ENCODE measurements around the gene RBFOX2.
"Not testable (repeated sequence)": the region's sequence is repeated elsewhere in the genome, so short reads cannot be mapped to it uniquely, and the experiment has no call there.

Gene RBFOX2

DNA sequence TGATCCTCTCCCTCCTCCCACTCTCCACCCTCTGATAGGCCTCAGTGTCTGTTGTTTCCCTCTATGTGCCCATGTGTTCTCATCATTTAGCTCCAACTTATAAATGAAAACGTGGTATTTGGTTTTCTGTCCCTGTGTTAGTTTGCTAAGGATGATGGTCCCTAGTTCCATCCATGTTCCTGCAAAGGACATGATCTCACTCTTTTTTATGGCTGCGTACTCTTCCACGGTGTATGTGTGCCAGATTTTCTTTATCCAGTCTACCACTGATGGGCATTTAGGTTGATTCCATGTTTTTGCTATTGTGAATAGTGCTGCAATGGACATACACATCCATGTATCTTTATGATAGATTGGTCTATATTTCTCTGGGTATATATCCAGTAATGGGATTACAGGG lies 15.9 kb upstream of the RBFOX2 start:
- in situ Hi-C loops (cut with MboI; ENCODE audit: low sequenced_read_pairs): not testable (repeated sequence)

GRCh38 chr22:36042240-36042639 lies 13.6 kb upstream of the RBFOX2 start:
- in situ Hi-C loops (cut with MboI; ENCODE audit: low sequenced_read_pairs): no loop called here

DNA sequence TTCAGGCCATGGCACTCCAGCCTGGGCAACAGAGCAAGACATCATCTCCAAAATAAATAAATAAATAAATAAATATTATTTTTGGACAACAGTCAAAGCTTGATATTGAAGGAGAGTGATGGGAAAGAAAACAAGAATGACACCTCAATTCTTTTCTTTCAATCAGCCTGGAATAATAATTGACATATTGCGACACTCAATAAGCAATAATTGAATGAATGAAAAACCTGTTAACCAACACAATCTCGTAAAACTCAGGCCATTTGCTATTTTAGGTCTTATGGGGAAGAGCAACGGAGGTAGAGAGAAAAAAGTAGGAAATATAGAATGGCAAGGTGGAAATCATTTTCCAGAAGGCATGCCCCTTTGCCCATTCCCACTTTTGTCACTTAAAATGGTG lies 10.5 kb upstream of the RBFOX2 start:
- in situ Hi-C loops (cut with MboI; ENCODE audit: low sequenced_read_pairs): no loop called here

- in situ Hi-C loops (cut with MboI; ENCODE audit: low sequenced_read_pairs): no loop called here
These were observed 8.6 kb upstream of the RBFOX2 start for GRCh38 chr22:36037102-36037758.

GRCh38 chr22:36036167-36036624 lies 7.6 kb upstream of the RBFOX2 start:
- in situ Hi-C loops (cut with MboI; ENCODE audit: low sequenced_read_pairs): no loop called here

GRCh38 chr22:36032611-36033010 lies 4.0 kb upstream of the RBFOX2 start:
- in situ Hi-C loops (cut with MboI; ENCODE audit: low sequenced_read_pairs): no loop called here

DNA sequence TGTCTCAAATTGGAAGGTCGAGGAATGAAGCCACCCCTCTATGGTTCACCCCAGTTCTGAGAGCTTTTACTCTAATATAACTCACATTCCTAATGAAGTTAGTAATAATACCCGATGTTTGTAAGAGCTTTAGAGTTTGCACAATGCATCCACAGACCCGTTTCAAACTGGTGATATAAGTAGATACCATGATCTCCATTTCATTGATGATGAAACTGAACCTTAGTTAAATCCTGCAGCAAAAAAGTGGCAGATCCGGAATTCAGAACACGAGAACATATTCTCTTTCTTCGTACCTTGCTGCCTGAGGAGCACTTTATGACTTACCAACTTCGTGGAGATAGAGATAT lies 757 bp upstream of the RBFOX2 start:
- in situ Hi-C loops (cut with MboI; ENCODE audit: low sequenced_read_pairs): no loop called here

DNA sequence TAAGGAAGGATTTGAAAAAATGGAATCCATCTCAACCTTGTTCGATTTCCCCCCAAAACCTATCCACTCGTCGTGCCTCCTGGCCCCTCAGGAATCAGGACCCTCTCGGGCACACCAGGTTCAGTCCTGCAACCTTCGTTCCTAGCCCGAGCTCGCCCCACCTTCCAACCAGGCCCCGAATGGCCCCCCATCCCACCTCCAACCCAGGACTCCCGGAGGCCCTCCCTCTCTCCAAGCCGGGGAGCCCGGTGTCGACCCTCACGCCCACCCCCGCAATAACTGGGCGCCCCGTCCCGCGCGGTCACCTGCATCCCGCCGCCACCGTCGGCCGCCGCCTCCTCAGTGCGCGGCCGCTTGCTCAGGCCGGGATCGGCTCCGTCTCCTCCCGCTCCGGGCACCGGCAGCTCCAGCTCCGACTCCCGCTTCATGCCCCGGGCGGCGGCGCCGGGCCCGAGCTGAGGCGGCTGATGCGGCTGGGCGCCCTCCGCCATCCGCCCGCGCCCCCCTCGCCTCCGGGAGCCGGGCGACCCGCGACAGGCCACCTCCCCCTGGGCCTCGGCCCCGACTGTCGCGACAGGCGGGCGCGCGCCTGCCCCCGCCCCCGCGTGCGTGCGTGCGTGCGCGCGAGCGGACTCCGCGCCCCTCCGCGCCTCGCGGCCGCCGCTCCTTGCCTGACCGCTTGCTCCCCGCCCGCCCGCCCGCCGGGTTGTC lies 534 bp downstream of the RBFOX2 start:
- in situ Hi-C loops (cut with MboI; ENCODE audit: low sequenced_read_pairs): no loop called here

DNA sequence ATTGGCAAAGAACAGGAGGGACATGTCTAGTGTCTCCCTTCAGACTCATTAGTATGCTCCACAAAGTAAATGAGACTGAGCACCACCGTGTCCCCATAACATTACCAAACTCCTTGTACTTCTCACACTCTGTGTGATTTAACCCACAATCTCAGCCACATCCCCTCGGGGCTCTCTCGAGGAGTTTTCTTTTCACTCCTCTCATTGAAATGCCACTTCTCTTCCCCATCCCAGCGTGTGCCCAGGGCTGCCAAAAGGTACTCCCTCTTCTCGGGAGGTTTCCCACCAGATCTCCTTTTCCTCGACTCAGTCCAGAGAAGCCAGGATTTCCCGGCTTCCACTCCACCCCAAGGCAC lies 1.1 kb downstream of the RBFOX2 start:
- in situ Hi-C loops (cut with MboI; ENCODE audit: low sequenced_read_pairs): no loop called here

- in situ Hi-C loops (cut with MboI; ENCODE audit: low sequenced_read_pairs): no loop called here
These were observed 1.9 kb downstream of the RBFOX2 start for GRCh38 chr22:36026741-36027140.

DNA sequence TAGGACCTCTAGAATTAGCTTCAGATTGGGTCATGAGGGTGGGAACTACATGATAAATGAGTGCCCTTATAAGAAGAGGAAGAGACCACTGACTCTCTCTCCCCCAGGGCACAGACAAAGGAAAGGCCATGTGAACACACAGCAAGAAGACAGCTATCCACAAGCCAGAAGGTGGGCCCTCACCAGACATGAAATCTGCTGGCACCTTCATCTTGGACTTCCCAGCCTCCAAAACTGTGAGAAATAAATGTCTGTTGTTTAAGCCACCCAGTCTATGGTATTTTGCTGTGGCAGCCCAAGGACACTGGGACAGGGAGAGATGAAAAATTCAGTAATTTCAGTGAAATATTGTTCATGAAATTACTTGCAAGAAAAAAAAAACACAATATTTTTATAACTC lies 5.9 kb downstream of the RBFOX2 start:
- in situ Hi-C loops (cut with MboI; ENCODE audit: low sequenced_read_pairs): no loop called here

GRCh38 chr22:36022162-36022561 lies 6.5 kb downstream of the RBFOX2 start:
- in situ Hi-C loops (cut with MboI; ENCODE audit: low sequenced_read_pairs): no loop called here

- in situ Hi-C loops (cut with MboI; ENCODE audit: low sequenced_read_pairs): no loop called here
These were observed 6.9 kb downstream of the RBFOX2 start for GRCh38 chr22:36021606-36022153.

DNA sequence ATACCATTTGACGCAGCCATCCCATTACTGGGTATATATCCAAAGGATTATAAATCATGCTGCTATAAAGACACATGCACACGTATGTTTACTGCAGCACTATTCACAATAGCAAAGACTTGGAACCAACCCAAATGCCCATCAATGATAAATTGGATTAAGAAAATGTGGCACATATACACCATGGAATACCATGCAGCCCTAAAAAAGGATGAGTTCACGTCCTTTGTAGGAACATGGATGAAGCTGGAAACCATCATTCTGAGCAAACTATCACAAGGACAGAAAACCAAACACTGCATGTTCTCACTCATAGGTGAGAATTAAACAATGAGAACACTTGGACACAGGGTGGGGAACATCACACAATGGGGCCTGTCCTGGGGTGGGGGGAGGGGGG lies 7.8 kb downstream of the RBFOX2 start:
- in situ Hi-C loops (cut with MboI; ENCODE audit: low sequenced_read_pairs): not testable (repeated sequence)

GRCh38 chr22:36017651-36018091 lies 11.0 kb downstream of the RBFOX2 start:
- in situ Hi-C loops (cut with MboI; ENCODE audit: low sequenced_read_pairs): no loop called here

DNA sequence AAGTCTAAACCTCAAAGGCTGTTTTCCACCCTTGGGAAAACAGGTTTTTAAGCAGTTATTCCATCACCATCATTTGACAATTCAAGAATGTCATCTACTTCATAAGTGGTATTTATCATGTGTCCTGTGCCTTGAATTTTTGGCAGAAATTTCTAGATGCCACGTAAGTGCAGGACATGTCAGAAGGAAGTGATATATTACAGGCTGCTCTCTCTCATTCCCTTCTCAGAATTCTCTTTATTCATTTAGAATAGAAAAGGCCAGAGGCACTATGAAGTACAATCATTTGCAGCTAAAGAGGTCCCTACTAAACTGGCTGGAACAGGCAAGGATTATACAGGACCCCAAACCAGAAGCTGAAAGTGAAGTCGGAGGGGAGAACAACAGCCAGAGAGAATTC lies 11.9 kb downstream of the RBFOX2 start:
- in situ Hi-C loops (cut with MboI; ENCODE audit: low sequenced_read_pairs): no loop called here

DNA sequence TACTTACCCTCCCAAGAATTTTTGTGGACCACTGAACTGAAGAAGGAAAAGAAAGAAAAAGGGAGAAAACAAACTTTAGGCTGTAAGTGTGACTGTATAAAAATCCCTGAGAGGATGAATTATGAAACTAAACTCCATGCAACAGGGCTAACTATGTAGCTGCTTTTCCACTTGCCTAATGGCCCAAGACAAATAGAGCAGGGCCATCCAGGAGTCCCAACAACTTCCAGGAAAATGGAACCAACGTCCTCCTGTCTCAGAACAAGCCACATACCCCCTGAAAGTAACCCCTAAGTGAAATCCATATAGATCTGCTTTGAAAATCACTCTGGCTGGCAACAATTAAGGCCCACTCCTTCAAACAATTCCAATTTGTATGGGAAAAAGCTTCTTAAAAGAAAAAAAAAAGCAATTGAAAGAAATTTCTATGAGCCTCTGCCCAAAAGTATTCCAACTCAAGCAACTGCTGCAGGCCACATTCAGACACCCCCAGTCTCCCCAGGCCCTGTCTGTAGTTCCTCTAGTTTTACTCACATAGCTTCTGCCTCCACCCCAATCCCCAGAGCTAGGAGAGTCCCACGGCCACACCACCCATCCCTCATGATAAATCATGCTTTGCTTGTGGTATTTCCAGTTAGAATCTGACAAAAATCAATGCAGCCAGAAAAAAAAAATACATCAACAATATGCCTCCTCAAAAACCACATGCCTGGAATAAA lies 12.7 kb downstream of the RBFOX2 start:
- in situ Hi-C loops (cut with MboI; ENCODE audit: low sequenced_read_pairs): no loop called here

GRCh38 chr22:36015155-36015810 lies 13.3 kb downstream of the RBFOX2 start:
- in situ Hi-C loops (cut with MboI; ENCODE audit: low sequenced_read_pairs): no loop called here

DNA sequence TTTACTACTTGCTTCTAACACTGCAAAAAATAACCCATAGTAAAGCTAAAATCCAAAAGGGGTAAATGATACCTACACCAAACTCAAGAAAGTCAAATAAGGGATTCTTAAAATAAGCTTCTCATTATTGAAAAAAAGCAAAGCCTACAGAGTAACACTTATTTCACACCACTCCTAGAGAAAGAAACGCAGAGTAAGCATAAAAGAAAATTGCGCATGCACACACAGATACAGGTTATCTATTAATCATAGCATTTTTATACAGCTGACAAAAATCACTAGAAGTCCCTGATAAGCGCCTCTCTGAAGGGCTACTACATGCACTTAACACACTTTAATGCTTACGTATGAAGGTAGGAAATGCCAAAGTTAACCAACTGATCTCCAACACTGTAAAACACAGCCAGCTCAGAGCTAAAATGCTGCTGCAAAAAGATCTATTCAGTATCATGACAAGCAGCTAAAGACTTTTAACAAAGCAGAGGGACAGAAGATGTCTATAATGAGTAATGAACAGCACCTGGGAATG lies 14.0 kb downstream of the RBFOX2 start:
- in situ Hi-C loops (cut with MboI; ENCODE audit: low sequenced_read_pairs): no loop called here

DNA sequence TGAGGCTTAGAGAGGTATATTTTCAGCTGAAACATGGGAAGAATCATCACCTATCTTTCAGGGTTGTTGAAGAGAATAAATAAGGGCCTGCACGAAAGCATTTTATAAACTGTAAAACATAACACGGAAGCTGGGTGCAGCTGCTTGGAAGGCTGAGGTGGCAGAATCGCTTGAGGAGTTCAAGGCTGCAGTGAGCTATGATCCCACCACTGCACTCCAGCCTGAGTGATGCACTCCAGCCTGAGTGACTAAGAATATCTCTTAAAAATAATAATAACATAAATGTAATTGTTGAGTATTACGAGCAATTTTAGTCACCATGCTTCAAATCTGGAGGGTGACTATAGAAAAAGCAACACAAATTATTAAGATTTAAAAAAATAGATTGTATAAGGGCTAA lies 16.3 kb downstream of the RBFOX2 start:
- in situ Hi-C loops (cut with MboI; ENCODE audit: low sequenced_read_pairs): no loop called here

GRCh38 chr22:36010882-36011281 lies 17.7 kb downstream of the RBFOX2 start:
- in situ Hi-C loops (cut with MboI; ENCODE audit: low sequenced_read_pairs): no loop called here
